Pancreas (tissue), 10 donors: ENCODE measurements around the gene TH. TPM values are rescaled to one million over a fixed set of nuclear protein-coding genes. Genes with fewer than 3 reads are reported as not detected.
"Not testable (repeated sequence)": the region's sequence is repeated elsewhere in the genome, so short reads cannot be mapped to it uniquely, and the experiment has no call there.

ENCODE experiments used
- ATAC-seq, 4 donors: fragments of 200-7000 bp; cut with Tn5 transposase; one replicate each; pipeline versions ENCODE4 v1.8.0 to v1.9.1; 2020; ENCODE audit warnings: mild to moderate bottlenecking in 4 of 4, moderate library complexity in 4 of 4
- DNase-seq, 6 donors: peaks; one replicate each; pipeline ENCODE4 v3.0.0-alpha.2; 2020
- FAIRE-seq: peaks from 2 replicates; lab custom pipeline; 2012; peaks lifted over from hg19 to GRCh38; lab: Jason Lieb, UNC
- H3K27ac ChIP-seq, 4 donors: fragments of 200-600 bp; sonication (generic); 1 replicate in 3 of 4; 2 replicates in 1 of 4; pipeline versions ENCODE4 v1.5.0 to v1.8.0; 2020
- H3K27me3 ChIP-seq, 4 donors: fragments of 200-600 bp; one replicate each; pipeline ENCODE4 v1.8.0; 2021
- H3K36me3 ChIP-seq, 3 donors: fragments of 200-600 bp; sonication (generic) in 1 of 3; one replicate each; pipeline versions ENCODE4 v1.5.0 to v1.8.0; 2020 to 2021
- H3K4me1 ChIP-seq, 3 donors: fragments of 200-600 bp; one replicate each; pipeline ENCODE4 v1.8.0; 2021
- H3K4me3 ChIP-seq, 4 donors: fragments of 200-600 bp; sonication (generic) in 2 of 4; one replicate each; pipeline versions ENCODE4 v1.5.0 to v1.8.0; 2020 to 2021
- H3K9me3 ChIP-seq, 4 donors: fragments of 200-600 bp; one replicate each; pipeline ENCODE4 v1.8.0; 2021
- WGBS, 2 donors: extraction: QIAGEN DNeasy Blood & Tissue Kit; methylation state at CpG; one replicate each; pipeline ENCODE4 v1.1.7; 2013; 5-methylcytosine and 5-hydroxymethylcytosine counted together
- intact Hi-C, 3 donors: fragments of 100-400 bp; cut with DNase I; formaldehyde crosslinking; loops; one replicate each; pipeline versions ENCODE4 v1.11.1 to v1.14.2; 2022
- polyA plus RNA-seq, 2 donors: library from polyadenylated mRNA; stranded (reverse); fragments of 200-250 nt; gene quantifications; one replicate each; pipeline ENCODE4 v1.2.3, GENCODE V29; 2013
- total RNA-seq, 6 donors: library from RNA; stranded (reverse); fragmentation: NEBNext Ultra II Directional in 4 of 6; extraction: Animal tissue kit (Norgen Biotek cat#: 25700) in 4 of 6; gene quantifications; one replicate each; pipeline versions ENCODE4 v1.2.1 to v1.2.4, GENCODE V29; 2021 to 2023
- TF ChIP-seq, protein P1 (sequence below), 4 donors: fragments of 200-600 bp; sonication (generic) in 3 of 4; IDR thresholded peaks; one replicate each; pipeline versions ENCODE4 v1.5.0 to v1.8.0; 2021; ENCODE audit warnings: antibody characterized with exemption in 4 of 4
- donor health status: healthy with polysubstance abuse.
- donor health status: DM: no; HTN: no; CAD: no; lungs with moderate emphysema.
- donor health status: DM: no; HTN: no; CAD: no.
- donor health status: control.
- donor health status: control.
- donor health status: Bipolar disorder and iron deficiency.
- donor health status: DM: yes; HTN: yes; CAD: no.
- donor health status: DM: no; HTN: no; CAD: no.
- donor health status: DM: no; HTN: no; CAD: no.
- donor health status: DM: yes; HTN: yes; CAD: no.

The TH gene
- total and polyA plus RNA-seq, 8 donors: 0.19 to 2.5 (median 0.38) TPM; not detected in 2

DNA sequence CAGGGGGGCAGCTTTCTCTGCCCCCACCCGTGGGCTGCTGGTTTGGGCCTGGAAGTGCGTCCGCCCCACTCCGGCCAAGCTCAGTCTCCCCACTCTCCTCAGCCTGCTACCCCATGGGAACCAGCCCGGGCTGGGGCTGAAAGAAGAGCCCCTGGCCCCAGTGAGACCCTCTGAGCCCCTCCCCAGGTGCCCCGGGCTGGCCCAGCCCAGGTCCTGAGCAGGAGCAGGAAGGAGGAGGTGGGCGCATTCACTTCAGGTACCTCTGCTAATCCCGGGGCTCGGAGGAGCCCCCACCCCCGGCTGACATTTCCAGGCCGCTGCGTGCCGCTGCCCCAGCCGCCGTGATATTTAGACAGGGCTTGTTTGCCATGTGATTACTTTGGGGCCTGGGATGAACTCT, 8.7 kb upstream of the TH start:
- DNase-seq (no peak), FAIRE-seq (no peak), ATAC-seq (no peak)
- no peaks in the 10 kb centered on the region for H3K36me3 ChIP-seq
- no peak overlapping the region for H3K4me3 ChIP-seq
- intact Hi-C loops: no loop called here
- no peaks in the 10 kb centered on the region for H3K9me3 ChIP-seq
- WGBS, 2 donors: 62 to 66% methylated on average over 15 of the region's 15 CpGs
- no peaks in the 10 kb centered on the region for H3K4me1 ChIP-seq
- no peak overlapping the region for H3K27ac ChIP-seq
- TF ChIP-seq, protein P1, sequence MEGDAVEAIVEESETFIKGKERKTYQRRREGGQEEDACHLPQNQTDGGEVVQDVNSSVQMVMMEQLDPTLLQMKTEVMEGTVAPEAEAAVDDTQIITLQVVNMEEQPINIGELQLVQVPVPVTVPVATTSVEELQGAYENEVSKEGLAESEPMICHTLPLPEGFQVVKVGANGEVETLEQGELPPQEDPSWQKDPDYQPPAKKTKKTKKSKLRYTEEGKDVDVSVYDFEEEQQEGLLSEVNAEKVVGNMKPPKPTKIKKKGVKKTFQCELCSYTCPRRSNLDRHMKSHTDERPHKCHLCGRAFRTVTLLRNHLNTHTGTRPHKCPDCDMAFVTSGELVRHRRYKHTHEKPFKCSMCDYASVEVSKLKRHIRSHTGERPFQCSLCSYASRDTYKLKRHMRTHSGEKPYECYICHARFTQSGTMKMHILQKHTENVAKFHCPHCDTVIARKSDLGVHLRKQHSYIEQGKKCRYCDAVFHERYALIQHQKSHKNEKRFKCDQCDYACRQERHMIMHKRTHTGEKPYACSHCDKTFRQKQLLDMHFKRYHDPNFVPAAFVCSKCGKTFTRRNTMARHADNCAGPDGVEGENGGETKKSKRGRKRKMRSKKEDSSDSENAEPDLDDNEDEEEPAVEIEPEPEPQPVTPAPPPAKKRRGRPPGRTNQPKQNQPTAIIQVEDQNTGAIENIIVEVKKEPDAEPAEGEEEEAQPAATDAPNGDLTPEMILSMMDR (IDR thresholded peaks at IDR 0.05): no peak
- H3K27me3 ChIP-seq: no peaks in the 10 kb centered on the region

DNA sequence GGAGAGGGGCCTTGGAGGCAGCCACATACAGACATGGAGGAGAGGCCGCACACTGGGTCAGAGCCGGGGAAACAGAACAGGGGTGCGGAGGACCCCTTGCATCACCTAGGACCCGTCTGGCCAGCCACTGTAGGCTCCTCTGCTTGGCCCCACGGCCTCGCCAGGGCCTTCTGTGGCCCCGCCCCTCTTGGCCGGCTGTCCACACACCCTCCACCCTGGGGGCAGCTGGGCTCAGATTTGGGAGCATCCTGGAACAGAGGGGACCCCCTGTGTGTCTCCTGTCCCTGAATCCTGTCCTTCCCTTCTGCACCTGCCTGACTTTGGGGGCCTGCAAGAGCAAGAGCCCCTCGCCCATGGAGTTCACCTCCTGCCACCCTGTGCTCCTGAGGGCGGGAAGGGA, 7.9 kb upstream of the TH start:
- FAIRE-seq (no peak), DNase-seq (no peak), ATAC-seq (no peak)
- TF ChIP-seq, protein P1 (IDR thresholded peaks at IDR 0.05): no peak
- intact Hi-C loops: no loop called here
- 67 to 88% methylated on average over 6 to 10 of the region's 10 CpGs for WGBS, 2 donors
- no peaks in the 10 kb centered on the region for H3K9me3 ChIP-seq
- H3K4me3 ChIP-seq: no peak overlapping the region
- no peaks in the 10 kb centered on the region for H3K27me3 ChIP-seq
- no peak overlapping the region for H3K27ac ChIP-seq
- H3K4me1 ChIP-seq: no peaks in the 10 kb centered on the region
- H3K36me3 ChIP-seq: no peaks in the 10 kb centered on the region

- peak; percentile 26 to 56 (median 44) for ATAC-seq
- Histone ChIP-seq H3K36me3 (no peaks in the 10 kb centered on the region), H3K4me3 (no peak overlapping the region), H3K27me3 (no peaks in the 10 kb centered on the region), H3K4me1 (no peaks in the 10 kb centered on the region), H3K27ac (no peak overlapping the region), H3K9me3 (no peaks in the 10 kb centered on the region)
- TF ChIP-seq, protein P1 (IDR thresholded peaks at IDR 0.05): no peak
- intact Hi-C loops: no loop called here
- peak in 1 of 6 donors; percentile 46 for DNase-seq
- no peak for FAIRE-seq
- 25 to 26% methylated on average over 16 of the region's 16 CpGs for WGBS, 2 donors
Measured at GRCh38 chr11:2178906-2179494, 7.4 kb upstream of the TH start.

DNA sequence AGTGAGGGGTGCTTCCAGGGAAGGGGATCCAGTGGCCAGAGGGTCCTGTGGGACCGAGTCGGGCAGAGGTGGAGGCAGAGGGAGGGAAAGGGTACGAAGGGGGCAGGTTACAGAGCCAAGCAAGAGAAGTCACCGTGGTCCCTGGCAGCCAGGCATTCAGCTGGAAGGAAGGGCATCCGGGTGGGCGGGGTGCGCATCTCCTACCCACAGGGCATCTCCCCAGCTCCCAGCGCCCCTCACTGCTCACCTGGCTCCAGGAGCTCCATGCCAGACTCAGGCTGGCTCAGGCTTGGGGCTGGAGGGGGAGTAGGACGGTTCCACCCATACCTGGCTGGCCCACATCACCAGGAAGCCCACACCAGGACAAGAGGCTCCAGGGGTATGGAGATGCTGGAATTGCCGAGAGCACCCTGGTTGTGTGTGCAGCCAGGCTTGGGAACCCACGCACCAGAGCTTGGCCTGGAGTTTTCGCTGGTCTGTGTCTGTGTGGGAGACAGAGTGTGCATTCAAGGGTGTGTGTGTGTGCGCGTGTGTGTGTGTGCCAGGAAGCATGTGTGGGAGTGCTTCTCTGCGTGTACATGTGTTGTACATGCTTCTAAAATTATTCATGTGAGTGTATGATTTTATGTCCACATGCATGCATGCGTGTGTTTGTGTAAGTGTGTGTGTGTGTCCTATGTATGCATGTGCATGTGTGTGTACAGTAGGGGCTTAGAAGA, 6.6 kb upstream of the TH start:
- H3K27me3 ChIP-seq, H3K27ac ChIP-seq, H3K9me3 ChIP-seq, DNase-seq, H3K4me1 ChIP-seq, FAIRE-seq, H3K36me3 ChIP-seq, H3K4me3 ChIP-seq, ATAC-seq, intact Hi-C loops: not testable (repeated sequence)
- 64 to 71% methylated on average over 12 to 15 of the region's 16 CpGs for WGBS, 2 donors

- Histone ChIP-seq H3K4me1 (no peaks in the 10 kb centered on the region), H3K9me3 (no peaks in the 10 kb centered on the region), H3K27me3 (no peaks in the 10 kb centered on the region), H3K36me3 (no peaks in the 10 kb centered on the region), H3K4me3 (no peak overlapping the region), H3K27ac (no peak overlapping the region)
- FAIRE-seq: no peak
- TF ChIP-seq, protein P1 (IDR thresholded peaks at IDR 0.05): no peak
- no peak for DNase-seq
- intact Hi-C loops: no loop called here
- WGBS, 2 donors: 64 to 81% methylated on average over 14 to 18 of the region's 18 CpGs
- ATAC-seq: no peak
Measured at GRCh38 chr11:2177076-2177475, 5.5 kb upstream of the TH start.
